ENCODE data around the gene PUM2.

Gene PUM2

GRCh38 chr2:20231598-20232026, 119.0 kb downstream of the PUM2 start:
- H3K36me3 ChIP-seq: no peaks in the 10 kb centered on the region
- no peak overlapping the region for H3K4me3 ChIP-seq (ENCODE audit: low read depth in 1 of 2, low read length in 1 of 2)
- H3K27me3 ChIP-seq: peaks cover 49% of the 10 kb centered on the region
- H3K4me1 ChIP-seq (ENCODE audit: control insufficient read depth in 1 of 2, insufficient read depth in 1 of 2, low read depth in 1 of 2, low read length in 1 of 2): no peaks in the 10 kb centered on the region
- no peak for TF ChIP-seq CTCF (IDR thresholded peaks at IDR 0.05)
- H3K9me3 ChIP-seq: no peaks in the 10 kb centered on the region
- H3K27ac ChIP-seq: no peak overlapping the region

- Histone ChIP-seq H3K27ac (no peak overlapping the region), H3K4me3 (ENCODE audit: low read depth in 1 of 2, low read length in 1 of 2) (no peak overlapping the region), H3K9me3 (no peaks in the 10 kb centered on the region), H3K4me1 (ENCODE audit: control insufficient read depth in 1 of 2, insufficient read depth in 1 of 2, low read depth in 1 of 2, low read length in 1 of 2) (no peaks in the 10 kb centered on the region), H3K36me3 (no peaks in the 10 kb centered on the region), H3K27me3 (peaks cover 49% of the 10 kb centered on the region)
- no peak for TF ChIP-seq CTCF (IDR thresholded peaks at IDR 0.05)
Observed at GRCh38 chr2:20231159-20231558, 119.5 kb downstream of the PUM2 start.

- H3K27me3 ChIP-seq: peaks cover 58% of the 10 kb centered on the region
- peaks cover 7% of the 10 kb centered on the region in 2 experiments for H3K4me1 ChIP-seq (ENCODE audit: control insufficient read depth in 1 of 2, insufficient read depth in 1 of 2, low read depth in 1 of 2, low read length in 1 of 2)
- no peaks in the 10 kb centered on the region for H3K9me3 ChIP-seq
- no peak for TF ChIP-seq CTCF (IDR thresholded peaks at IDR 0.05)
- H3K4me3 ChIP-seq (ENCODE audit: low read depth in 1 of 2, low read length in 1 of 2): no peak overlapping the region
- no peak overlapping the region for H3K27ac ChIP-seq
- no peaks in the 10 kb centered on the region for H3K36me3 ChIP-seq
Observed at GRCh38 chr2:20230114-20230425, 120.6 kb downstream of the PUM2 start.

- no peak overlapping the region for H3K4me3 ChIP-seq (ENCODE audit: low read depth in 1 of 2, low read length in 1 of 2)
- H3K9me3 ChIP-seq: no peaks in the 10 kb centered on the region
- H3K27me3 ChIP-seq: peaks cover 63% of the 10 kb centered on the region
- no peaks in the 10 kb centered on the region for H3K36me3 ChIP-seq
- H3K27ac ChIP-seq: no peak overlapping the region
- no peak for TF ChIP-seq CTCF (IDR thresholded peaks at IDR 0.05)
- H3K4me1 ChIP-seq (ENCODE audit: control insufficient read depth in 1 of 2, insufficient read depth in 1 of 2, low read depth in 1 of 2, low read length in 1 of 2): peaks cover 7 to 13% of the 10 kb centered on the region in 2 experiments
Observed at GRCh38 chr2:20229322-20230113, 121.1 kb downstream of the PUM2 start.

GRCh38 chr2:20227894-20228505, 122.6 kb downstream of the PUM2 start:
- no peak overlapping the region for H3K27ac ChIP-seq
- H3K9me3 ChIP-seq: no peaks in the 10 kb centered on the region
- H3K27me3 ChIP-seq: peaks cover 78% of the 10 kb centered on the region
- no peaks in the 10 kb centered on the region for H3K36me3 ChIP-seq
- no peak for TF ChIP-seq CTCF (IDR thresholded peaks at IDR 0.05)
- H3K4me1 ChIP-seq (ENCODE audit: control insufficient read depth in 1 of 2, insufficient read depth in 1 of 2, low read depth in 1 of 2, low read length in 1 of 2): peaks cover 13 to 26% of the 10 kb centered on the region in 2 experiments
- no peak overlapping the region for H3K4me3 ChIP-seq (ENCODE audit: low read depth in 1 of 2, low read length in 1 of 2)

All from neutrophil (primary cell).